HG02571 (cell line): ENCODE results near the gene PYGO1.
"Not testable (repeated sequence)": the region's sequence is repeated elsewhere in the genome, so short reads cannot be mapped to it uniquely, and the experiment has no call there.

Experiments used
- ATAC-seq: cut with Tn5 transposase; IDR thresholded peaks from one replicate; pipeline ENCODE4 v1.9.1; 2021; ENCODE audit warnings: mild to moderate bottlenecking, moderate library complexity; ENCODE audit not compliant: unreplicated experiment

Gene PYGO1

DNA sequence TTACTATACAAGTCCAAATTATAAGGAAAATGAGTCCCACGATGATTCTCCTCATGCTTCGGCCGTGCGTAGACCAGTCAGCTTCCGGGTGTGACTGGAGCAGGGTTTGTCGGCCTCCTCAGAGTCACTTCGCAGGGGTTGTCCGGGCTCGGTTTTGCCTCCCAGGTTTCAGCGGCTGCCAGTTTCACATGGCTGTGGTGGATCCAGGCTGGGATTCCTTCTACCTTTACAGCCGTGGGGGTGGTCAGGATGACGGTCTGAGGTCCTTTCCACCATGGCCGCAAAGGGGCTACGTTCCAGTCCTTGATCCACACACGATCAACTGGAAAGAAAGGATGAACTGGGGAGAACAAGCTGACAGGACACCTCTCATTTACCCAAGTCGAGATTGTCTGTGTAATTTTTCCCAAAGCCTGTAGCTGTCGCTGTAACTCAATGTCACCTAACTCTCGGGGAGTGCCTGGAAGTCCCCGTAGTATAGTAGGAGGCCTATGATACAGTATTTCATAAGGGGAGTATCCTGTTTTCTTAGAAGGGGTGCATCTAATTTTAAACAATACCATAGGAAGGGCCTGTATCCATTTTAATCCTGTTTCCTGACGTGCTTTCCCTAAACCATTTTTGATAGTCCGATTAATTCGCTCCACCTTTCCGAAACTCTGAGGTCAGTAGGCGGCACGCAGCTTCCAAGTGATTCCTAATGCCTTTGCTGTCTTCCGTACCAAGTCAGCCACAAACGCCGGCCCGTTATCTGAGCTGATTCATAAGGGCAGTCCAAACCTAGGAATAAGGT, 74.3 kb downstream of the PYGO1 start:
- ATAC-seq, result not testable (repeated sequence)

DNA sequence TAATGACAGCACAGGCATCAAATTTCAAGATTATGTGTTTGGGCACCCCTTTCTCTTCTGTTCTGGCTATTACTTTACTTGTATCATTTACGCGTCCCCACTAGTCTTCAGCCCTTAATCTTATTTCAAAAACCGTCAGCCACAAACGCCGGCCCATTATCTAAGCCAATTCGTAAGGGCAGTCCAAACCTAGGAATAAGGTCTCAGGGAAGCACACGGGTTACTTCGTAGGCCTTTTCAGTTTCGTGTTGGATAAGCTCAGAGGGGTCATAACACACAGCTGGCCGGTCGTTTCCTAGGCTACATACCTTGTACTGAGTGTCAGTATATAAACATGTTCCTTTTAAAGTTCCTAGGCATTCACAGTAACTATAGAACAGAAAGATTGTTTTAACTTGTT, 75.0 kb downstream of the PYGO1 start:
- no peak for ATAC-seq

DNA sequence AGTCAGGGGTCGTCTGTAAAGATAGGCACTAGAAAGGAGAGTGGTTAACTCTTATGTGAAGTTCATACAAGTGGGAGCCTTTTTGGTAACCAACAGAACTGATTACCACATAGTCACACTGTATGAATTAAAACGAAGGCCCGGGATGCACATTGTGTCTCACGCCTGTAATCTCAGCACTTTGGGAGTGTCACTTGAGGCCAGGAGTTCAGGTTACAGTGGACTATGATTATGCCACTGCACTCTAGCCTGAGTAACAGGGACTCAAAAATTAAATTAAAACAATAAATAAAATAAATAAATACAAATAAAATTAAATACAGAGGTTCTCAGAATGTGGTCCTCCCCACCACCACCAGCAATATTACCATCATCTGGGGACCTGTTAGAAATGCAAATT, 80.6 kb downstream of the PYGO1 start:
- ATAC-seq, result no peak

DNA sequence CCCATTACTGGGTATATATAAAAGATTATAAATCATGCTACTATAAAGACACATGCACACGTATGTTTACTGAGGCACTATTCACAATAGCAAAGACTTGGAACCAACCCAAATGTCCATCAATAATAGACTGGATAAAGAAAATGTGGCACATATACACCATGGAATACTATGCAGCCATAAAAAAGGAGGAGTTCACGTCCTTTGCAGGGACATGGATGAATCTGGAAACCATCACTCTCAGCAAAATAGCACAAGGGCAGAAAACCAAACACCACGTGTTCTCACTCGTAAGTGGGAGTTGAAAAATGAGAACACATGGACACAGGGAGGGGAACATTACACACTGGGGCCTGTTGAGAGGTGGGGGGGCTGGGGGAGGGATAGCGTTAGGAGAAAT, 82.7 kb downstream of the PYGO1 start:
- not testable (repeated sequence) for ATAC-seq

DNA sequence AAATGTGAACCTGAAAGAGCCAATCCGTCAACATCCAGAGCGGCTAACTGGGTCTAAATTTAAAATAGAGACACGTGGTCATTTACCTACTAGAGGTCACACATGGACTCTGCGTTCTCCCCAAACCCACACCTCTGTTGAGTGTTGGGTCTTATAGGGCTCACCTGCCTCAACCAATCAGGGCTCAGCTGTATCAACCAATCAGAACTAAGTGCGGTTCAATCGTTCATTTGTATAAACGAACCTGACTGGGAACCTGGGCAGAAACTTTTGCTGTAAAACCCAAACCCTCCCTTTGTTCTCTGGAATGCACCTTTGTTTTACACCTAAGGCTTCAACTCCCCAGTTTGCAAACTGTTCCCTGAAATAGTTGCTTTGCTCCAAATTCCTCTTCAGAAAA, 89.0 kb downstream of the PYGO1 start:
- no peak for ATAC-seq

DNA sequence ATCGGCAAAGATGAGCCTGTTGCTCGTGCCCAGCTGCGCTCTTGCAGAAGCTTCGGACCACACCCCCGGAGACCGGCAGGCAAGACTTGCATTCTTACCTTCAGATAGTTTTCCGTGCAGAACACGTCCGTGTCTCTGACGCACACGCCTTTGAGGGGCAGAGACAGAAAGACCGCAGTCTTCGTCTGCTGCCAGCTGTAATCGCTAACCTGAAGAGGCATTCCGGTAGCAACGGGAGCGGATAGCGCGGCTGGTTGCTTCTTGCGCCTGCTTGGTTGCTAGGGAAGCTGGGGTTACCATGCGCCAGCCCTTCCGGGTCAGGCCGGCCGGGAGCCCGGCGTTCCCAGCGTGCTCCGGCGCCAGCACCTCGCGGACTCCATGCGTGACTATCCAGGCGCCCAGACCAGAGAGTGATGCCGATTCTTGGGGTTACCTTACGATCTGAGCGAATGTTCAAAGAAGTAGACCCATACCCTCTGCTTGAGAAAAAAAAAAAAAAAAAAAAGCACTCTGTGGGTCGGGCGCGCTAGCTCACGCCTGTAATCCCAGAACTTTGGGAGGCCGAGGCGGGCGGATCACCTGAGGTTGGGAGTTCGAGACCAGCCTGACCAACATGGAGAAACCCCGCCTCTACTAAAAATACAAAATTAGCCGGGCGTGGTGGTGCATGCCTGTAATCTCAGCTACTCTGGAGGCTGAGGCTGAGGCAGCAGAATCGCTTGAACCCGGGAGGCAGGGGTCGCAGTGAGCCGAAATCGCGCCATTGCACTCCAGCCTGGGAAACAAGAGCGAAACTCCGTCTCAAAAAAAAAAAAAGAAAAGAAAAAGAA, 89.8 kb downstream of the PYGO1 start:
- ATAC-seq, result peak; percentile 98

DNA sequence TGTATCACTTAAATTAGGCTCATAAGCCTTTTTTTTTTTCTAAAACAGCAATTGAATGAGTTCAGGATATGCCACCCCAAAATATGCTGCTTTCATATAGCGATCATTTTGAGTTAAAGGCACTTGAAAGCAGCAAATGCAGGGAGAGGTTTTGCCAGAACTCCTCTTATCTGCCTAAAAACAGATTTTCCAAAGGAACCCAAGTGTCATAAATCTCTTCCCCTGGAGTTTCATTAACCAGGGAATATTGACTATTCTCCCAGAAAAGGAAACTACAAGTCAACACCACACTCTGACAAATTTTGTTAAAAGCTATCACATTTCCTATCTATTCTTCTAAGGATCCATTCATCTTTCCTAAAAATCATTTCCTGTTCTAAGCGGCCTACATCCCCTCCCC, 91.4 kb downstream of the PYGO1 start:
- no peak for ATAC-seq

DNA sequence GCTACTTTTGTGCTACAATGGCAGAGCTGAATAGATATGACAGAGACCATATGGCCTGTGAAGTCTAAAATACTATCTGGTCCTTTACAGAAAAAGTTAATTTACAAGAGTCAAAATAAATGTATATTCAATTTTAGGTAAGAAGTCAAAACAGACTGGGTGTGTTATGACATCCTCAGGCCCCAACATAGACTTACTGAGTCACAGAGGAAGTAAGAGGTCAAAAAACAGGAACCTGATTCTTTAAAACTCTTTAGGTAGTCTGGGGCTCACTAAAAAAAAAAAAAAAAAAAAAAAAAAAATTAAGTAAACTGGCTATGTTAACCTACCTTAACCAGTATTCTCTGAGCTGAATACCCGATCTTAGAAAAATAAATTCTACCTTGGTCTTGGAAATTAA, 93.2 kb downstream of the PYGO1 start:
- ATAC-seq, result no peak

DNA sequence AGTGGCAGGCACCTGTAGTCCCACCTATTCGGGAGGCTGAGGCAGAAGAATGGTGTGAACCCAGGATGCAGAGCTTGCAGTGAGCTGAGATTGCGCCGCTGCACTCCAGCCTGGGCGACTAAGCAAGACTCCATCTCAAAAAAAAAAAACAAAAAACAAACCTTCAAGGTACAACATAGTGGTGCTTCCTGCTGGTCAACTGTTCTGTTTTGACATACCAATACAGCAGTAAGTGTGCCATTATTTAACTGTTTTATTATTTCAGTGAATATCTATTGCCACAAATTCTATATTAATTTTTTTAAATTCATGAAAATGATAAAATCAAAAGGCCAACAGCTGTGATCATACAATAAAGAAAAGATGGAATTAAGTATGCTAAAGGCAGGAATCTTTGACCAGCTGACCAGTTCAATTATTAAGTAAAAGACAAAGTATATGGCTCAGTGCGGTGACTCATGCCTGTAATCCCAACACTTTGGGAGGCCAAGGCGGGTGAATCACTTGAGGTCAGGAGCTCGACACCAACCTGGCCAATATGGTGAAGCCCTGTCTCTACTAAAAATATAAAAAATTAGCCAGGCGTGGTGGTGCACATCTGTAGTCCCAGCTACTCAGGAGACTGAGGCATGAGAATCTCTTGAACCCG, 99.1 kb downstream of the PYGO1 start:
- not testable (repeated sequence) for ATAC-seq
